Erythroblast (primary cell): ENCODE data around the gene PSKH1.

Experiments
- DNase-seq, 2 experiments: peaks; one replicate each; lab custom pipeline; 2025; lab: John Stamatoyannopoulos, UW
- GATA1 ChIP-seq: IDR thresholded peaks from 2 replicates; pipeline ENCODE4 v1.6.1; 2011; ENCODE audit warnings: low read depth, mild to moderate bottlenecking, control low read depth, low read length, moderate library complexity
- POLR2A ChIP-seq: IDR thresholded peaks from 2 replicates; pipeline ENCODE4 v1.6.1; 2011; ENCODE audit warnings: mild to moderate bottlenecking, low read length

PSKH1 gene

DNA sequence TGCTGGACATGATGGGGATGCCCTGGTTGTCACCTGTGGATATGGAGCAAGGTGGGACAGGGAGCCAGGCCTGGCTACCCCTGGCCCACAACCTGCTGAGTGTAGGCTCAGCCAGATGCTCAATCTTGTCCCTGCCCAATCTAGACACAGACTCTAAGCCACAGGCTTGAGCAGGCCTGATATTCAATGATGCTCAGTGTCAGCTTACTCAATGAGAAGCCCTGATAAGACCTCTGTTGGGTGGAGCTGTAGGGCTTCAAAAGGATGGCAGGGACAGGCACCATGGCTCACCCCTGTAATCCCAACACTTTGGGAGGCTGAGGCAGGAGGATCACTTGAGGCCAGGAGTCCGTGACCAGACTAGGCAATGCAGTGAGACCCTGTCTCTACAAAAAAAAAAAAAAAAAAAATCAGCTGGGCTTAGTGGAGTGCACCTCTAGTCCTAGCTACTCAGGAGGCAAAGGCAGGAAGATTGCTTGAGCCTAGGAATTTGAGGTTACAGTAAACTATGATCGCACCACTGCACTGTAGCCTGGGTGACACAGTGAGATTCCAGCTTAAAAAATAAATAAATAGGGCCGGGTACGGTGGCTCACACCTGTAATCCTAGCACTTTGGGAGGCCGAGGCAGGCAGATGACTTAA lies 47.5 kb downstream of the PSKH1 start:
- DNase-seq: peak; percentile 37 to 60
- TF ChIP-seq GATA1 (no peak), POLR2A (no peak)

DNA sequence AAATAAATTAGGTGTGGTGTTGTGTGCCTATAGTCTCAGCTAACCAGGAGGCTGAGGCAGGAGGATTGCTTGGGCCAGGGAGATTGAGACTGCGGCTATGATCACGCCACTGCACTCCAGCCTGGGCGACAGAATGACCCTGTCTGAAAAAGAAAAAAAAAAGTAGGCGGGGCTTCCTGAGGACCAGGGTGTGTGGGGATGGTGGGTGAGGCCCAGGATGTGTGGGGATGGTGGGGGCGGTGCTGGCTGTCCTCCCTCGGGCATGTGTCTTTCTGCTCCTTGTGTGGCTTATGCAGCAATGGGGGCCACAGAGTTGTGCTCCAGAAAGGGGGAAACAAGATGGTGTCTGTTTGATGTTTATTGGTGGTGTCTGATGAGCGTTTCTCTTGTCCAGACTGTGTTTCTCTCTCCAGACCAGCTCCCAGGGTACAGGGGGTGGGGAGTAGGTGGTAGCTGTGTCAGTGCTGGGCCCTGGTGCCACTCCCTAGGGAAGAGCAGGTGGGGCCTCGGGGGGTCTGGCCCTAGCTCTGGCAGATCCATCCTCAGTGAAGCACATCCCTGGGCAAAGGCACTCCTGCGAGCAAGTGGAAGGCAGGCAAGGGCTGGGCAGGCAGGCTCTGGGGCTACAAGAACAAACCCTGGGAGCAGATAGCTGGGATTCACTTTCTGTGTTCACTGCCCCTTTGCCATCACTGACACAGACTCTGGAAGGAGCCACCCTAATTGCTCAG lies 48.6 kb downstream of the PSKH1 start:
- no peak for DNase-seq

DNA sequence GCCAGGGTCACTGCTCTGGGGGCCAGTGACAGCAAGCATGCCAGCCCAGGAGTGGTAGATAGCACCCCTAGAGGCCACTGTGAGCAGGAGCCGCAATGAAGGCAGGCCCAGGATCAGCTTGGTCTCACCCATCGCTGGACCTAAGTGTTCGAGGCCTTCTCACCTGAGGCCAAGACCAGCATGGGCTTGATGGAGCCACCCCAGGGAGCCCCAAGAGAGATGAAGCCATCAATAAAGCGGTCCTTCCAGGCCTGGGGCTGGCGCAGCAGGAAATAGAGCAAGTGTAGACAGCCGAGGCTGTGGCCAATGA lies 49.1 kb downstream of the PSKH1 start:
- peak; percentile 56 to 61 for DNase-seq

More for the DNA sequence above, 48.6 kb downstream of the PSKH1 start:
- TF ChIP-seq GATA1 (no peak), POLR2A (no peak)

DNA sequence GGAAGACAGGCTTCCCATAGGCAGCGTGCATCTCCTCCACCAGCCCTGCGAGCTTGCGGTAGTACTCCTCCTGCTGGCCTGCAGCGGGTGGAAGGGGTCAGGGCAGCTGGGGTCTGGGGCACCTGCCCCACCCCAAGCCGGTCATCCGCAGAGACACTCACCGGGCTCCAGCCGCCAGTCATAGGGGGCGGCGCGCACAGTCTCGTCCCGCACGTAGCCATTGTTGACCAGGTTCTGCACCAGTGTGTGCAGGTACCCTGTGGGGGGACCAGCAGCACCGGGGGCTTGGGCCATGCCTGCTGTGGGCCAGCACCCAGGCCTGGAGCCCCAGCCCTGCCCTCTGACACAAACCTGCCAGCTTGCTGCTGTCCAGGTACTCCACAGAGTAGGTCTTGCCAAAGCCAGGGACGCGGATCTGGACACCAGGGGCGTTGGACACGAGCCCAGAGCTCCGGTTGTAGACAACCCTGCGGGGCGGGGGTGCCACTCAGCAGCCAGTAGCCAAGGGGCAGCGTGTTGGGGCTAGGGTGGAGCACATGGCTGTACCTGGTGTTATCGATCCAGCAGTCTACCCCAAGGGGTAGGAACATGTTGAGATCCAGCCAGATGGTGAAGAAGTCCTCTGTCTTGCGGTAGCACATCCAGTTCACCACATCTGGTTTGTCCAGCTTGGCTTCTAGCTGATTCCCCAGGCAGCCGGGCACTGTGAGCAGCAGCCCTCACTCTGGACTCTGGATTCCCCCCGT lies 49.6 kb downstream of the PSKH1 start:
- TF ChIP-seq POLR2A (no peak), GATA1 (no peak)
- no peak for DNase-seq

More for the DNA sequence above, 49.1 kb downstream of the PSKH1 start:
- TF ChIP-seq GATA1 (no peak), POLR2A (no peak)

DNA sequence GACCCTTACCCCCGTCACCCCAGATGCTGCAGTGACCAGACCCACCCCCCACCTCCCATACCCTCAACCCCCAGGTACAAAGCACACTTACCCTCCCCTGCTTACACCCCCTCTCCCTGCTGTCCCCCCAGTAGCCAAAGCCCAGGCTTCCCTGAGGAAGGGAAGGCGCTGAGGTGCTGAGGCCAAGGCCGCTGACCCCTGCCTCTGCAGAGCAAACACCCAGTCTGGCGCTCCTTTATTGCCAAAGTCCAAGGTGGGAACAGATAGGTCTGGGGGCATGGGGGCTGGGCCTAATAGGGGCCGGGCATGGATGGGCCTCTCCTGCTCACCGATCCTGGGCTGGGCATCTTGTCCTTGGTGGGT lies 50.2 kb downstream of the PSKH1 start:
- DNase-seq: no peak
- no peak for TF ChIP-seq POLR2A
- TF ChIP-seq GATA1: no peak

DNA sequence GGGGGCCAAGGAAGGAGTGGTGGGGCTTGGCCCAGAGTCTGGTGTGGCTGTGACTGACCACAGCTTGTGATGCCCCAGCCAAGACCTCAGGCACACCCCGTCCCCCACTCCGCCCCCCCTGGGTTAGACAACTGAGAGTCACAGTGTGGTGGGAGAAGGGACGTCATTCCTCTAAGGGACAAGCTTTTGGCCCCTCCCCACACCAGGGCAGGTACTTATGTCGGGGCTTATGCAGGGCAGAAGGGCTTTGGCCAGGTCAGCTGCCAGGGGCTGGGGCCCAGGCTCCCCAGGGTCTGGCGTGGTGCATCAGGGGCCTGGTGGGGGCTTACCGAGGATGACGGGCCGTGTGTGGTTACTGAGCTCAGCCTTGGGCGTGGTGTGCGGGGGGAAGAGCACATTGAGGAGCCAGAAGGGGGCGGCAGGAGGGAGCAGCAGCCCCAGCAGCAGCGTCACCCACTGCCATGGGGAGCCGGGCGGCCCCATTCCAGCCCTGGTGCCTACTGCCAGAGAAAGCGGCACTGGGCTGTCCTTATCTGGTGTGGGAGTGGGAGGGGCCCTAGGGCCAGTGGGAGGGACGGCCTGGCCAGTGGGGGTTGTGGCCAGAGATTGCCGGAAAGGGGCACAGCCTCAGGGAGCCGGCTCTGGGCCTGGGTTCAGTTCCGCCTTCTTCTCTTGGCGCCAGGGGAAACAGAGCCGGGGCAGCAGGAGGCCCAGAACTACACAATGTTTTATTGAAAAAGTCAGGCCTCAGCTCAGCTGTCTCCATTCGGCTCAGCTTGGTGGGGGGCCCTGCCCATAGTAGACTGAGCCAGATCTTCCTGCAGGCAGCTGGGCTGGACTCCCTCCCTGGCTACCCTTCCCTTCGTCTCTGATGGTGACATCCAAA lies 50.8 kb downstream of the PSKH1 start, which contains the start of gene LCAT:
Gene LCAT, minus strand, starts transcription at position 502 of the 886 bp plus-strand sequence. Its CDS starts 19 bp downstream, at position 483.
- peak; percentile 23 to 30 for DNase-seq

DNA sequence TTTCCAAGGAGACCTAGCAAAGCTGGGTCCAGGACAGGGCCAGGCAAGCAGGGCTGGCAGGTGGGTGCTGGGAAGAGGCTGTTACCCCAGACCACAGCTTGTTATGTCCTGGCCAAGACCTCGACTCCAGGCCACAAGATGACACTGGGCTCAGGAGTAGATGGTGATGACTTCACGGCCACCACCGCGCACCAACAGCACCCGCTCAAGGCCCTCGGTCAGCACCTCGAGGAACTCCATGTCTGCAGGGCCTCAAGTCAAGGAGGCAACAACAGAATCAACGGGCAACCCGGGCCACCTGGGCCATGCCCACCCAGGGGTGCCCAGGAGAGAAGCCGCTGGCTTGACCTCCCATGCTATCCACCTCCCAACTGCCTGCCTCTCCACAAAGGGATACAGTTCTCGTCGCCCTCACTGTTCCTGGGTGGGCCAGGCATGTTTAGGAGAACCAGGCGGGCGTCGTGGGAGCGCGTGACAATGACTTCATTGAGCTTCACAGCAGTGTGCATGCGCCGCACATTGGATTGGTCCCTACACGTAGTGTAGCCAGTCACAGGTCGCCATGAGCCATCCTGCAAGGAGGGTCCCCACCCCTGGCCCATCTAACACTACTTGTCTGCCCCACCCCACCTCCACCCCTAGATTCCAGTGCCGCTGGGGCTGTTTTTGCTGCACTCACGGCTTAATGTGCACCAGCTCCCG lies 51.8 kb downstream of the PSKH1 start:
- TF ChIP-seq GATA1: no peak
- no peak for TF ChIP-seq POLR2A
- no peak for DNase-seq

More for the DNA sequence above, 50.8 kb downstream of the PSKH1 start, which contains the start of gene LCAT:
- no peak for TF ChIP-seq GATA1
- TF ChIP-seq POLR2A: no peak

DNA sequence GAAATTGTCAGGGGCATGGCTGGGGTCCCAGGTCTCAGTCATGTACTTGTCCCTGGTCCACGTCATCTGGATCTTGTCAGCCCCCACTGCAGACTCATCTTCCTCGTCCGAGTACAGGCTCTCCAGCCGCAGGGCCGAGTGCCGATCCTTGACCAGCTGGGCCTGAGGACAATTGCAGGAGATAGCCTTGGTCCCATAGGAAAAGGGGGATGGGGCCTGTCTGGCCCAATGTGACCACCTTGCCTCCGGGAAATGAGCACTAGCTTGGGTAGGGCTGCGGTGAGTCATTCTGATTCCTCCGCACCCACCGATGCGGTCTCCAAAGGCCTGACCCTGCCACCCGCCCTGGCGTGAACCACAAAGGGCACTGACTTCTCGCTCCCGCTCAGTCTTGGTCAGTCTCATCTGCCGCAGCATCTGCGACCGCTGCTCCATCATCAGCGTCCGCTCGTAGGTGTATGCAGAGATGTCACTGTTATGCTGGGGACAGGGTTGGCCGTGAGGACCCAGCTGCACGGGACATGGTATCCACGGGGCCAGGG lies 52.4 kb downstream of the PSKH1 start:
- TF ChIP-seq GATA1 (no peak), POLR2A (no peak)
- DNase-seq: no peak

DNA sequence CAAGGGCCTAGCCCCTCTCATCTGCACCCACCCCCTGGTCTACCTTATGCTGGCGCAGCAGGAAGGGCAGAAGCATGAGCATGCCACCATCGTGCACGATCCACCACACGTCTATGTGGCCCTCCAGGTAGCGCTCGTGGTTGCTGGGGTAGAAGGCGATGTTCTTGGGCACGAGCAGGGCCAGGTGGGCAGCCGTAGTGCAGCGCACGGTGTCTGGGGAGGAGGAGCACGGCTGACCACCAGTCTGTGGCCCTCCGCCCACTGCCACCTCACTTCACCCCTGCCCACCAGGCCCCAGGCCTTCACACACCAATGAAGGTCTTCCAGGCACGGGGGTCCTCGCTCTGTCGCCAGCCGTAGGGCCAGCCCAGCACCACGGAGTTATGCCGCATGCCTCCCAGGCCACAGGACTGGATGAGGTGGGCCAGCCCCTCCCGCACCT lies 53.1 kb downstream of the PSKH1 start:
- no peak for DNase-seq
- TF ChIP-seq GATA1 (no peak), POLR2A (no peak)

DNA sequence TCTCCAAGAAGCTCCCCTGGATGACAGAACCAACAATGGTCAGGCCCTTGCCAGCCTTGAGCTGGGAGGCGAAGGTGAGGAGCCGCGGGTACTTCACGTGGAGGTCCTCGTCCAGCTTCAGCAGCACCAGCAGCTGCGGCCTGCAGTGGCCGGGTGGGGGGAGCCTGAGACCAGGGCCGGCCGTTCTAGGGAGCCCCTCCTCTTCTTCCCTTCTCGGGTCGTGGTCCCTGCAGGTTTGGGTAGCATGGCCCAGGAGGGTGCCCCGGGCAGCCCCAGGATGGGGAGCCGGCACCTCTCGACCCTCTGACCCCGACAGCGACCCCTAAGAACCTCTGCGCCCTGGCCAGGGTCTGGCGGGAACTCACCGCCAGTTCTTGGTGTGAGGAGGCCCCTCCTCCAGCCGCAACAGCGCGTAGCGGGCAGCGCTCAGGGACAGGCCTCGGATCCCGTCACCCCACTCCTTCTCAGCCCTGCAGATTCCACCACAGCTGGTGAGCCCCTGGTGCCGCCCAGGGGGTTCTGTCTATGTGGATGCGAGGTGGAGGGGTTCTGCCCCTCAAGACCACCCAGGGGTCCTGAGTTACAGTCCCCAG lies 54.0 kb downstream of the PSKH1 start:
- TF ChIP-seq POLR2A (no peak), GATA1 (no peak)

DNA sequence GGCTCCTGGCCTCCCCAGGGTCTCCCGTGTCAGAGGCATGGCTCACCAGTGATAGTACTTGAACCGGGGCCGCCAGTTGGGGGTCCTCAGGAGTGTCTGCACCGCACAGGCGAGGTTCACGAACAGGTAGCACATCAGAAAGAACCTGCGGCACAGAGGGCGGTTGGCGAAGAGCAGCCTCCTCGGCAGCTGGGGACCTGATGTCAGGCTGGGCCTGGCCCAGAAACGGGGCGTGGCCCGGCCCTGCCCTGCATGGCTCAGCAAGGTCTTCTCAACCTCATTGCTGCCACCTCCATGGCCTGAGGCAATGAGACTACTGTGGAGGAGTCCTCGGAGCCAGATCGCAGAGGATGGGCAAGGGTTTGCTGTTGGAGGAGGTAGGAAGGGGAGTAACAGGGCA lies 55.0 kb downstream of the PSKH1 start:
- no peak for TF ChIP-seq POLR2A
- no peak for TF ChIP-seq GATA1
- DNase-seq: peak in 1 of 2 experiments; percentile 38

More for the DNA sequence above, 54.0 kb downstream of the PSKH1 start:
- DNase-seq: no peak

DNA sequence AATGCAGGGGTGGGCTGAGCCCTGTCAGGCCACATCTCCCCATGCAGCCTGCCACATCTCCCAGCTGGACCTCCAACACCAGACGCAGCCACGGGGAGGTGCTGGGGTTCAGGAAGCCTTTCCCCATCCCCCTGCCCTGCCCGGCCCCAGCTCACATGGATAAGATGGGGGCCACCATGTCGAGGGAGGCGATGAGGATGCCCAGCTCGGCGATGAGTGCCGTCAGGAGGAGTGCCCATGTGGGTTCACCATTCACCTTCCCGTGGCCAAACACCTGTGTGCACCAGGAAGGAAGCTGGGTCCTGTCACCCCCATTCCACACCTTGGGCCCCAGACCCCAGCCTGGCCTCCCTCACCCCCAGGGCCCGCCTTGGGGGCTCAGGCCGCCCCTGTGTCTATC lies 56.6 kb downstream of the PSKH1 start:
- TF ChIP-seq POLR2A (no peak), GATA1 (no peak)
- no peak for DNase-seq
